Calu3 (cell line): ENCODE measurements around the gene NPL. TPM values are rescaled to one million over a fixed set of nuclear protein-coding genes. Genes with fewer than 3 reads are reported as not detected.
A peak's percentile ranks its signal among the peaks of the same experiment; 100 is the strongest.

Experiments
- BruUV-seq: library from RNA; stranded (reverse); fragments of 400-500 nt; replicated peaks from 2 replicates; lab custom pipeline; 2021; lab: Mats Ljungman, UMichigan
- CTCF ChIA-PET: fragments of 300-600 bp; sonication (Branson Sonifier 250); formaldehyde crosslinking; loops from one replicate; lab custom pipeline; 2022; ENCODE audit warnings: antibody characterized with exemption; lab: Charles Lee
- DNase-seq: peaks from one replicate; pipeline ENCODE4 v3.0.0; 2022
- H3K27ac Mint-ChIP-seq: one replicate; pipeline ENCODE4 v1.8.0; 2022; ENCODE audit warnings: mixed read lengths; ENCODE audit not compliant: unreplicated experiment
- H3K27me3 Mint-ChIP-seq: one replicate; pipeline ENCODE4 v1.8.0; 2022; ENCODE audit warnings: mixed read lengths; ENCODE audit not compliant: unreplicated experiment
- H3K36me3 Mint-ChIP-seq: one replicate; pipeline ENCODE4 v1.8.0; 2022; ENCODE audit warnings: mild to moderate bottlenecking, moderate library complexity, mixed read lengths; ENCODE audit not compliant: insufficient read depth, unreplicated experiment
- H3K4me1 Mint-ChIP-seq: one replicate; pipeline ENCODE4 v1.8.0; 2022; ENCODE audit warnings: mild to moderate bottlenecking, low read depth, mixed read lengths; ENCODE audit not compliant: unreplicated experiment
- H3K4me3 Mint-ChIP-seq: one replicate; pipeline ENCODE4 v1.8.0; 2022; ENCODE audit warnings: mild to moderate bottlenecking, low read depth, moderate library complexity, mixed read lengths; ENCODE audit not compliant: unreplicated experiment
- H3K9me3 Mint-ChIP-seq: one replicate; pipeline ENCODE4 v1.8.0; 2022; ENCODE audit warnings: low read depth, mixed read lengths; ENCODE audit not compliant: unreplicated experiment
- intact Hi-C: fragments of 100-400 bp; cut with micrococcal nuclease; formaldehyde crosslinking; loops from one replicate; pipeline ENCODE4 v1.10.0; 2022; ENCODE audit not compliant: unreplicated experiment
- total RNA-seq: library from RNA; stranded (reverse); gene quantifications from 2 replicates; pipeline ENCODE4 v1.2.3, GENCODE V29; 2022
- TF ChIP-seq, protein P1 (sequence below): fragments of 200-600 bp; IDR thresholded peaks from one replicate; pipeline ENCODE4 v1.8.0; 2022; ENCODE audit warnings: antibody characterized with exemption; ENCODE audit not compliant: unreplicated experiment

NPL gene
- total RNA-seq, 1 experiment from 2014 or later, result 5.0 TPM

DNA sequence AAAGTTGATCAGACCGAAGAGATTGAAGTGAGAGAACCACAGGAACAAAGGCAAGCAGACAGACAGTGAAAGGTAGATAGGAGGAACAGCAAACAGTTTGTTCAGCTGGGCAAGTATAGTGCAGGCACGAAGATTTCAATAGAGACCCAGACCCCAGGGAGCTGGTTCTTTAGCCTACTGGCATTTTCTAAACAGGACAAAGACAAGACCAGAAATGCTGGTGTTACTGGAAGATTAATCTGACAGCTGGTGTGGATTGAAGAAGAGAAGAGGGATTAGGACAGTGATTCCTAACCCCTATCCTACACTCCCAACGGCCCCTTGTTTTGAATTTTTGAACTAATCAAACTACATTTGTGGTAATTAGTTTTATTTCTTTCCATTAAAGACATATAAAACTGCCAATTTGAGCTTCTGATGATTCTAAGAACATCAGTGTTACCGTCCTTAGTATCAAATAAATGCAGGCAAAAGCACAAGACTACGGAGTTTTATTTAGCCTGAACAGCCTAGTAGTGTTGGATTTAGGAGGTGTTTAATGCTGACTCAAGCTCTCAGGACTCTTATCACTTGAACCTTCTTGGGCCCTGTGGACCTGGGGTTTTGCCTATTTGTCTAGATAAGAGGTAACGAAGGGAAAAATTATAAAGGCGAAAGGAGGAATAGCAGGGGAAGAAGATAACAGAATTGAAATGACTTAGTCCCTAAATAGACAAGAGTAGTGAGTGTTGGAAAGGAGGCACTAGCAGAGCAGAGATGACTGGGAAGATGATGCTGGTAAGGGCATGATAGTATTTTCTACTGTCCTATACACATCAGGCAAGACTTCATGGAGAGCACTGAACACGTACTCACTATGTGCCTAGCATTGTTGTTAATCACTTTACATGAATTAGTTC lies 2.0 kb downstream of the NPL start:
- no peak overlapping the region for H3K4me3 Mint-ChIP-seq
- intact Hi-C loops, result no loop called here
- BruUV-seq, result no TSS peak
- no peaks in the 10 kb centered on the region for H3K9me3 Mint-ChIP-seq
- H3K27ac Mint-ChIP-seq, result no peak overlapping the region
- CTCF ChIA-PET, result no interaction called here
- TF ChIP-seq, protein P1, sequence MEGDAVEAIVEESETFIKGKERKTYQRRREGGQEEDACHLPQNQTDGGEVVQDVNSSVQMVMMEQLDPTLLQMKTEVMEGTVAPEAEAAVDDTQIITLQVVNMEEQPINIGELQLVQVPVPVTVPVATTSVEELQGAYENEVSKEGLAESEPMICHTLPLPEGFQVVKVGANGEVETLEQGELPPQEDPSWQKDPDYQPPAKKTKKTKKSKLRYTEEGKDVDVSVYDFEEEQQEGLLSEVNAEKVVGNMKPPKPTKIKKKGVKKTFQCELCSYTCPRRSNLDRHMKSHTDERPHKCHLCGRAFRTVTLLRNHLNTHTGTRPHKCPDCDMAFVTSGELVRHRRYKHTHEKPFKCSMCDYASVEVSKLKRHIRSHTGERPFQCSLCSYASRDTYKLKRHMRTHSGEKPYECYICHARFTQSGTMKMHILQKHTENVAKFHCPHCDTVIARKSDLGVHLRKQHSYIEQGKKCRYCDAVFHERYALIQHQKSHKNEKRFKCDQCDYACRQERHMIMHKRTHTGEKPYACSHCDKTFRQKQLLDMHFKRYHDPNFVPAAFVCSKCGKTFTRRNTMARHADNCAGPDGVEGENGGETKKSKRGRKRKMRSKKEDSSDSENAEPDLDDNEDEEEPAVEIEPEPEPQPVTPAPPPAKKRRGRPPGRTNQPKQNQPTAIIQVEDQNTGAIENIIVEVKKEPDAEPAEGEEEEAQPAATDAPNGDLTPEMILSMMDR, result no peak
- peaks cover 13% of the 10 kb centered on the region for H3K36me3 Mint-ChIP-seq
- H3K4me1 Mint-ChIP-seq, result peaks cover 6% of the 10 kb centered on the region
- DNase-seq, result no peak
- H3K27me3 Mint-ChIP-seq, result peaks cover 32% of the 10 kb centered on the region

DNA sequence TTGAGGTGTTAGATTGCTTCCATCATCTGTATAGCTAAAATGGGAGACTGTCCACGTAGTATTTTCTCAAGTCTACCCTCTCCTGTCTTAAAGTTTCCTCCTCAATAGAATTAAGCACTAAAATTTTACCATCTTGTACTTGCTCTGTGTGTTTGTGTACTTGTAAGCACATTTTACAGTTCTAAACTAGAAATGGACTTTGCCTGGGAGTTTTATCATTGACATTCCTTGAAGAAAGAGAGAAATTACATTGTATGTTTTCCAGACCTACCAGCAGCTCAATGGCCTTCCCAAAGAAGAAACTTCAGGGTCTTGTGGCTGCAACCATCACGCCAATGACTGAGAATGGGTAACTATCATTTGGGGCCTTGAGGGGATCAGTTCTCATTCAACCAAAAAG lies 4.5 kb downstream of the NPL start:
- no peak overlapping the region for H3K4me3 Mint-ChIP-seq
- no peaks in the 10 kb centered on the region for H3K9me3 Mint-ChIP-seq
- TF ChIP-seq, protein P1, result no peak
- BruUV-seq, result no TSS peak
- DNase-seq, result no peak
- CTCF ChIA-PET, result no interaction called here
- peaks cover 6% of the 10 kb centered on the region for H3K27me3 Mint-ChIP-seq
- H3K27ac Mint-ChIP-seq, result no peak overlapping the region
- H3K36me3 Mint-ChIP-seq, result peaks cover 9% of the 10 kb centered on the region
- H3K4me1 Mint-ChIP-seq, result peaks cover 6% of the 10 kb centered on the region
- intact Hi-C loops, result no loop called here

DNA sequence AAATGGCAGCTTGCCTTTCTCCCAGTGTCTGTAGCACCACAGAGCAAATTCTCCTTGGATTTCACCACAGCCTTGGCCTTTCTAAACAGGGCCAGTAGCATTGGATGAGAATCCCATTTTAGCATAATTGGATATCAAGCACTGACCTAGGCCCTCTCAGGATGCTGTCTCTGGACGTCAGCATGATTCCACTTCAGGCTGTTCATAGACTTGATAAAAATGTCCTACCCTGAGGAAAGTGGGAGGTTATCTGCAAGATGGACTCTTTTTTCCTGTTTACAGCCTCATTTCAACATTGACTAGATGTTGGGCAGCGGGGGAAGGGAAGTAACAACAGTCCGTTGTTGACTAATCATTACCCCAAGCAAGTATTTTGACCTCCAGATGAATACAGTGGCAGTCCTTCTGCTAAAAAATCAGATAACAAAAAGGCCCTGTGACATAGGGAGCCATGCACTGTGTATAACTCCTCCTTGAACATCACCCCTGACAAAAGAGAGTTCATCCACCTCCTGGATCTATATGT lies 5.2 kb downstream of the NPL start:
- no peak for DNase-seq
- Mint-ChIP-seq H3K4me1 (peaks cover 6% of the 10 kb centered on the region), H3K36me3 (peaks cover 2% of the 10 kb centered on the region), H3K27ac (no peak overlapping the region), H3K4me3 (no peak overlapping the region), H3K27me3 (no peaks in the 10 kb centered on the region), H3K9me3 (no peaks in the 10 kb centered on the region)
- CTCF ChIA-PET, result no interaction called here
- TF ChIP-seq, protein P1, result no peak
- intact Hi-C loops, result no loop called here
- BruUV-seq, result no TSS peak

- TF ChIP-seq, protein P1, result no peak
- H3K27ac Mint-ChIP-seq, result peak overlapping the region; percentile 19
- intact Hi-C loops, result no loop called here
- no peaks in the 10 kb centered on the region for H3K27me3 Mint-ChIP-seq
- no peaks in the 10 kb centered on the region for H3K9me3 Mint-ChIP-seq
- no peaks in the 10 kb centered on the region for H3K36me3 Mint-ChIP-seq
- peaks cover 6% of the 10 kb centered on the region for H3K4me1 Mint-ChIP-seq
- no peak overlapping the region for H3K4me3 Mint-ChIP-seq
- no TSS peak for BruUV-seq
- DNase-seq, result peak; percentile 26
- CTCF ChIA-PET, result no interaction called here
Observed at GRCh38 chr1:182795563-182796228, 6.1 kb downstream of the NPL start.
